Peyer's patch (tissue), 4 donors: ENCODE results near the gene NTNG1.

ENCODE experiments used
- CTCF ChIP-seq, 6 experiments: fragments of 450-650 bp in 4 of 6; fragments of 200-600 bp in 2 of 6; sonication (generic) in 1 of 6; IDR thresholded peaks; one replicate each; pipeline ENCODE4 v1.5.1; 2017 to 2019; ENCODE audit warnings: antibody characterized with exemption in 6 of 6, mild to moderate bottlenecking in 3 of 6, moderate library complexity in 1 of 6
- POLR2A ChIP-seq, 2 donors: fragments of 450-650 bp; IDR thresholded peaks; one replicate each; pipeline ENCODE4 v1.5.1; 2017; ENCODE audit warnings: antibody characterized with exemption in 2 of 2, mild to moderate bottlenecking in 2 of 2, moderate library complexity in 2 of 2

GRCh38 chr1:107141491-107142126, 770 bp downstream of the NTNG1 start:
- TF ChIP-seq CTCF (IDR thresholded peaks at IDR 0.05) (no peak), POLR2A (IDR thresholded peaks at IDR 0.05) (no peak)
